Measurements from ENCODE around the gene STON2.

GRCh38 chr14:81348061-81348460, 52.1 kb downstream of the STON2 start:
- TF ChIP-seq EZH2phosphoT487 (IDR thresholded peaks at IDR 0.05; ENCODE audit: low read depth, severe bottlenecking, unreplicated experiment) (no peak), CTCF (IDR thresholded peaks at IDR 0.05; ENCODE audit: poor library complexity) (no peak), EZH2 (IDR thresholded peaks at IDR 0.05; ENCODE audit: borderline replicate concordance) (no peak)

All from hepatocyte (in vitro differentiated cells).